GM18858 (cell line): ENCODE data around the gene DDI1.

Experiments used
- ATAC-seq: cut with Tn5 transposase; IDR thresholded peaks from one replicate; pipeline ENCODE4 v1.9.1; 2021; ENCODE audit not compliant: unreplicated experiment

Gene DDI1

DNA sequence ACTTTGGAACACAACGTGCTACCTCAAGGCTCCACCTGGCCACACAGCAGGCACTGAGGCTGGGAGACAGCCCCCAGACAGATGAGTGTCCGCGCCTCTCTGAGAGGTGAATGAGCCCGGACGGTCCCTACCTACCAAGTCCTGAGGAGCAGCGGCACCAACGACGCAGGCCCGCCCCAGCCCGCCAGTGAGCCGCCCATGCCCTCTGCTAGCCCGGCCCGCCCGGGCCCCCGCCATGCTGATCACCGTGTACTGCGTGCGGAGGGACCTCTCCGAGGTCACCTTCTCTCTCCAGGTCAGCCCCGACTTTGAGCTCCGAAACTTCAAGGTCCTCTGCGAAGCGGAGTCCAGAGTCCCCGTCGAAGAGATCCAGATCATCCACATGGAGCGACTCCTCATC is at the start of gene DDI1:
Gene DDI1 (plus strand): TSS at position 53 of the 400 bp plus-strand sequence. CDS start 183 bp downstream, at position 236.
- ATAC-seq = no peak

DNA sequence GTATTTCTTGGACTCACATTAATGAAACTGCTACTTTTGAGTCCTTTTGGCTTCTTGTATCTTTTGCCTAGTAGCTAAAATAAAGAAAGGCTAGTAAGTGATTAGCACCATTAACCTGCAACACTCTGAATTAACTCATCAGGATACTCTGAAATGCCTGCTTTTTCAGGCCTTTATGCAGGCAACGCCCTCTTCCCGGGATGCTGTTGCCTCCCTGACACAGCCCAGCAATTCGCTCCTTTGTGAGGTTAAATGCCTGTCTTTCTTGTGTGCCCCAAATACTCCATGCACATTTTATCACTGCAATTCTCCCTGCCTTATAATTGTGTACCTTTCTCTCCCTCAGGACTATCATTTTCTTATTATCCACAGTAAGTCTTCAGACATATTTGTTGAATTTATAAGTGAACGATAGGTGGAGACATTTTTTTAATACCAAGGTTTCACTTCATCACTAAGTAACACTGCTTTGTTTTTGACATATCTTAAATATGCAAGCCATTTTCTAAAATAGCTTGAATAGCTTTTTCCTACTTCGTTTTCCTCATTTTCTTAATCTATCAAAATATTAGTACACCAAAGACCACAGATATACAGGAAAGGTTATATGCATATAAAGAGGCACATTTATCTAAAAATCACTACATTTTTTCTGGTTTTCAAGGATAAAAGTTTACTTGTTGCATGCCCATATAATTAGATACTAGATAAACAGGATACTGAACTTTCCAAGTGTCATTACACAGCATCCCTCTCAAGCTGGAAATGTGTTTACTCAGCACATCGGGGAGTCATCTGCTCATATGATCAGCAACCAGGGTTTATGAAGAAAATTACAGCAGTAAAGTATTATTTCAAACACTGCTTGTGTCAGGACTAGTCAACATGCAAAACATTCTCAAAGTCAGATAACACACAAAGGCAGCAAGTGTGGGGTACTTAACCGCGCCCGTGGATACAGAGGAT is 48.5 kb upstream of the DDI1 start:
- no peak for ATAC-seq

DNA sequence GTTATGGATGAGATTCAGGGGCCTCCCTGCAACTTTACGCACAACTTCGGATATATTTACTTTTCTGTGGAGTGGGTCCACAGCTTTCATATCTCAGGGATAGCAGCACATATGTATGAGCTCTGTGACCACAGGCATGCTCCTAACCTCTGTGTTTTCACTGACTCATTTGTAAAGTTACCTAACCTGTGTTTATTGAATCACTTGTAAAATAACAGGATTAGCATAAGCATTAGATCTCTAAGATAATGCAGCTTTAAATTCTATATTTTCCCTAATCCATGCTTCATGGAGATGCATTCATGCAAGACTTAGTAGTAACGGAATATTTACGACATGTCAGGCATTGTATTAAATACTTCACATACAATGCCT is 47.9 kb upstream of the DDI1 start:
- no peak for ATAC-seq

DNA sequence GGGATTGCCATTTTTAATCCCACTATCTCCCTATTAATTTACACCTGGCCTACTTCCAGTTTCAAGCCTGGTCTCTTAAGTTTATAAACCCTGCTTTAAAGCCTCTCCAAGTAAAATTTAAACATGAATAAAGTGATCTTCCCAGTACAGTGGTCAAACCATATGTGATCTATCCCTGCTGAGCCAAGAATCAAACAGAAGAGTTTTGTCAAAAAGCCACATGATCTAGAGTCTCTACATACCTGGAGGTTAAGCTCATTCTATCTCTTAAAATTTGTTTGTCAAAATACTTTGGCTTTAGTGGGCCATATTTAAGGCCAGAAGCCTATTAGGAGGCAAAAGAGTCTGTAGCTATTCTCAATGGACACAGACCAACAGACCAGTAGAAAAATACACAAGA is 42.9 kb upstream of the DDI1 start:
- ATAC-seq = no peak

DNA sequence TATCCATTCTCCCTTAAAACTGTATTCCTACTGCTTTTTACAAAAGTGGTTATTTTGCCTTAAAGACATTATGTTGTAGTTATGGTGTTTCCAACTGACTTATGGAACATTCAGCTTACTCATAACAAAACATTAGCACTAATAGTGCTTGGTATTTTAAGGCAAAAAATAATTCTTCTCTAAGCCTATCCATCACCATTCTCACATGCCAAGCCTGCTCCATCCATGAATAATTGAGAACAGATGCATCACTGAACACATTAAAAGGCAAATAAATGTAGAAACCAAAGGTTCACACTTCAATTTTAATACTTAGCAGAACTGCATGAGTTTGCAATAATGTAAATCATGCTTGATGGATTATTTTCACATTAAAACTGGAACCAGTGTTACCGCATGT is 42.3 kb upstream of the DDI1 start:
- ATAC-seq = no peak

DNA sequence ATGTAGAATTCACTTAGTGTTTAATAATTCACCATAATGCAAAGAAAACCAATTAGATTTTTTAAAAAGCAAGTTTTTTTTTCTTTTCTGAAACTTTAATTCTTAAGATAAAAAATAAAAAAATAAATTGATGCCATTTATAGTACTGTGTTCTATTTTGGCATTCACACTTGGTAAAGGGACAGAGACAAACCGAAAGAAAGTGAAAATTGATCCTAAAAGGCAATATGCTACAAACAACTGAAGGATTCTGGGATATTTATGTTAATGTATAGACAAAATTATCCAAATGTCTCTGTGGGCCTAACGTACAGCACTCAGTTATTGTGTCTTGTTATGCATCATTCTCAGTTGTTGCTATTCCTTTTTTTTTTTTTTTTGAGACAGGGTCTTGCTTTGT is 41.9 kb upstream of the DDI1 start:
- ATAC-seq = no peak

DNA sequence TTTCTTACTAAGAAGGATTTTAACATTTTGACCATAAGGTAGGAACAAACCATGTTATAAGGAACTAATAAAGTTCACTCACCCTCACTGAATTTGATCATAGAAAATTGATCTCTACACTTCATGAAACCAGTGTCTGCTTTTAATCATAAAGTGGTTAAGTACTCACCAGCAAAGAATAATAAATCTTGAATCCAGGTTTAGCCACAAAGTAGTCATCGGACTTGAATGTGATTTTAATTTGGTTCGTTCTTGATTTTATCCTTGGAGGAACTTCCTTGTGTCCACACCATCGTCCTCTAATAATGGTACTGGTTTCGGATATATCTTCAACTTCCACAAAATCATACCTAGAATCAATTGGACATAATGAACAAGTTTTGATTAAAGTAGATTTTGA is 40.5 kb upstream of the DDI1 start:
- no peak for ATAC-seq

DNA sequence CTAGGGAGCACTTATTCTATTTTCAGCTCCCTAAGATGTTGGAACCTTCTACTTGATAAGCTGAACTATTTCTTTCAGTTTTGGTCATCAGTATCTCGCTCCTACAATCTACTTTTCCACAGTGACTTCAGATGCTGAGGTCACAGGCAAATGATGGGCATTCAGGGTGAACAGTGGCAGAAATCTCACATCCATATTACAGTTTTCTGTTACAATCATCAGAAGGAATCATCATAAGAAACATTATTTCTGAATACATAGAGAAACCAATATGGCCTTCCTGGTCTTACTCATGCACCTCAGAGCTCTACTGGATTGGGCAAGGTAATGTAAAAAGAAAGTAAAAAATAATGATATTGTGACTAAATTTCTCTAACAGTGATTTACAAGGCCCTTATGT is 39.4 kb upstream of the DDI1 start:
- ATAC-seq = peak; percentile 87

DNA sequence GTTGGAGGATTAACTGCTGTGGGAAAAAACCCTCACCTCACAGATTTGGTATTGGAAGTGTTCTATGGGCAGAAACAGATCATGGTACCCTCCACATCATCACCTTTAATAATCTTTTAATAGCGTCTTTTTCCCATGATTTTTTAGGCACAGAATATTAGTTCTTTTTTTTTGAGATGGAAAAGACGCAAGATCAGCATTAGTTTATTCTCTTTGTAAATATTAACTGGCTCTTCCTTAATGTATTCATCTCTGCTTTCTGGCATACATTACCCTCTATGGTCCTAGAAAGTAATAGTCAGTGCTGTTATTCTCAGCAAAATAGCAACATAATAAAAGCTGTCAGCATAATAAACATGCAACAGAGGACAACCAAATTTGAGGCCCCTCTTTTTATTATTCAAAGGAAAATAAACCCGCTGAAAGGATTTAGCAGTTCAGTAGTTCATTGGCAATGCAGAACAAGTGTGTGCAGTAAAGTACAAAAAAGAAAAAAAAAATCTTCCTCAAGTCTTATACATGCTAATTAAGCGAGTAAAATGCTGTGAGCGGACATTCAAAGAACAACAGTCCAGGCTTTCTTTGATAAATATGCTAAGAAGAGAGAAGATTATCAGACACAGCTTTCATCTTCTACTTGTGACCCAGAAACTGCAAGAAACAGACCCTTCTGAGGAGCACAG is 37.5 kb upstream of the DDI1 start:
- ATAC-seq = no peak

DNA sequence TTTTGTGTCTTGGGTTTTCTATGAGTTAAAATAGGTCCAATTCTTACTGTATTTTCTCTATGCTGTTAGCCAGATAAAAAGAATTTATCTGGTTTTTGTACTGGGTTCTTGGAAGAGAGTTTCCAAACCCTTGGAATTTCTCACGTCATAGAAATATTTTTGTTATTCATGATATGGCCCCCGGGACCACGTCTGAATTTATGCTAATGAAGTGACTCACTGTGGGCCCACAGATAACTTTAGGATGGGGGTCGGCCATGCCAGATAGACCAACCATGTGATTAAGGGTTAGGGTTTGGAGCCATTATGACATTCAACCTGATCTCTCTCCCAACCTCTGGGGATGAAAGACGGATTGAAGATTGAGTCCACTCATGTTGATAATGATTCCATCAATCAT is 35.6 kb upstream of the DDI1 start:
- ATAC-seq = no peak

DNA sequence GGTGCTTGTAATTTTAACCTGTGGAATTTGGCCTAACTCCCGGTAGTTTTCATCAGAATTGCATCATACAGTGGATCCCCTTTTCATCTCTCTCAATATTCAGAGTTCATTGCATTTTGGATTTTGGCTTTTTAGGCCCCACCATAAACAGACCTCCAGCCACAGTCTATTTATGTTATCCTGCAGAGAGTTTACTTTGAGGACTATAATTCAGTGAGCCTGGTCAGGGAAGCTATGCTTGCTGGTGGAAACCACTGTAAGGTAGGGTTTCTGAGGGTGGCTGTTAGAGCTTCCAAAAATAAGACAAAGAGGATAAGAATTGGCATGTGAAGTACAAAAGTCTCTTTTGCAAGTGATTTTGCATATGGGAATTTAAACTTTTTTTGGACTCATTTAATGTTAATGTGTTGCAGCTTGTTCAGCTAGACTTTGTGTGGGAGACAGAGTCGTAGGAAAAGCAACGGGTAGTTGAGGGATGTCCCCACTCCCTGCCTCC is 34.8 kb upstream of the DDI1 start:
- no peak for ATAC-seq

DNA sequence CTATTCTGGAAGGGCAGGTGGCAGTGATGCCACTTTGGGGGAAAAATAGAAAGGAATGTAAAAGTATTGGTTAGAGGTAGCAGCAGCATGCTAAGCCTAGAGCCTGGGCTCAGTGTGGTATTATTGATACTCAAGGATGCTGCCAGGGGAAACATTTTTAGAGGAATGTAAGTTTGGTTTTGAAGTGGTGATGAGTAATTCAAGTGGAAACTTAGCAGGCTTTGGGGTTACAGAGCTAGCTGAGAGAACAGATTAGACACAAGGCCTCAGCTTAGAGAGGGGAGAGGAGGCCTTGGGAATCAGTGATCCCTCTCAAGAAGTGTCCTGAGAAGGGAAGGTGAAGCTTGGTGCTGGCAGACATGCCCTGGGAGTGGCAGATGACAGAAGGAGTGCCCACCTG is 32.9 kb upstream of the DDI1 start:
- no peak for ATAC-seq

DNA sequence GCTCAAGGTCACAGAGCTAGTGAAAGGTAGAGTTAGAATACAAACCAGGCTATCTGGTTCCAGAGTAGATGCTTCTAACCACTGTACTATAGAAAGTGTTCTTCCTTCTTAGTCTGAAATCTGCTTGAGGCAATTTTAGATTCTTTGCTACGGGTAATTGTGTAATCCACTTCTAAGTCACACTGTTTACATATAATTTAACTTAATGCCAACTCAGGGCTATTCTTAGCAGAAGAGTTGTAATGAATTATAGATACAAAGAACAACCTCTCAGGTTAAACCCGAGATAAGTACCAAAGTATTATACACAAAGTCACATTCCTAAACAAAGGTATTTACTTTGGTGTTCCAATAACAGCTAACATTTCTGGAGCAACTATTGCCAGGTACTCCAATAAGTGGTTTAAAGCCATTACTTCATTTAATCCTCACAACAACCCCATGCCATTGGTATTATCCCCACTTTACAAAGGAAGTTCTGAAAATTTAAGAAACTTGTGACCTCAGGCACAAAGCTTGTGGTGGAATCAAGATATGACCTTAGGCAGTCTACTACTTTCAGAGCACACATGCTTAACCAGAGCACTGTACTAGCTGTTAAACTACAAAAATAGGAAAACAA is 31.1 kb upstream of the DDI1 start:
- ATAC-seq = no peak

DNA sequence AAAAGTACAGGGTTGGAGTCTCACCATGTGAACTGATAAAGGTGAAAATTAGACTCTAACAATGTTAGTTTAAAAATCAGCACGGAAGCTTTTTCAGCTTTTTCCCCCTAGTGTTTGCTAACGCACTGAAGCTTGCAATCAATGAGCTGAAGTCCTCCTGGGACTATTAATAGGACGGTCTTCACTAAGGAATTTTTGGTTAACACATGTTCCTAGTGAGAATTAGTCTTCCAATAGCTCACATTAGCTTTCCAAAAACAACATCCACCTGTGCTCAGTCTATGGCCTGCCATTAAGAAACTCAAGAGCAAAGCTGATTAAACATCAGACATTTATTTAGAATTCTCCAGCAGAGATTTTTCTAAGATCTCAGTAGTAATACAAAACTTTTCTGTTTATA is 26.7 kb upstream of the DDI1 start:
- no peak for ATAC-seq

DNA sequence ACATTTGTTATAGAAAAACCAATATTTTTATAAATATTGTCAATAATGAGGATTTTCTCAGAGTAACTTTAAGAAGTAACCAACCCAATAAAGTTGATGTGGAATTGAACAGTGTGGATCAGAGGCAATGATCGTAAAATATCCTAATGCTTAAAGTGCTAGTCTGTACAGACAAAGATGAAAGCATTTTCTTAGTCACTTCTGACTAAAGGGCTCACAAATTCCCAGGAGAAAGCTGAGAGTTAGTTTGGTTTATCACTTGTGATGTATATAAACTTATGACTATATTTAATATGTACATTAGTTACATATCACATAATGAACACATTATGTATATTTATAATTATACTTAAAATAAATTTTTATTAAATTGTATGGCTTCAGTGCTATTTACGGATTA is 25.4 kb upstream of the DDI1 start:
- ATAC-seq = no peak

DNA sequence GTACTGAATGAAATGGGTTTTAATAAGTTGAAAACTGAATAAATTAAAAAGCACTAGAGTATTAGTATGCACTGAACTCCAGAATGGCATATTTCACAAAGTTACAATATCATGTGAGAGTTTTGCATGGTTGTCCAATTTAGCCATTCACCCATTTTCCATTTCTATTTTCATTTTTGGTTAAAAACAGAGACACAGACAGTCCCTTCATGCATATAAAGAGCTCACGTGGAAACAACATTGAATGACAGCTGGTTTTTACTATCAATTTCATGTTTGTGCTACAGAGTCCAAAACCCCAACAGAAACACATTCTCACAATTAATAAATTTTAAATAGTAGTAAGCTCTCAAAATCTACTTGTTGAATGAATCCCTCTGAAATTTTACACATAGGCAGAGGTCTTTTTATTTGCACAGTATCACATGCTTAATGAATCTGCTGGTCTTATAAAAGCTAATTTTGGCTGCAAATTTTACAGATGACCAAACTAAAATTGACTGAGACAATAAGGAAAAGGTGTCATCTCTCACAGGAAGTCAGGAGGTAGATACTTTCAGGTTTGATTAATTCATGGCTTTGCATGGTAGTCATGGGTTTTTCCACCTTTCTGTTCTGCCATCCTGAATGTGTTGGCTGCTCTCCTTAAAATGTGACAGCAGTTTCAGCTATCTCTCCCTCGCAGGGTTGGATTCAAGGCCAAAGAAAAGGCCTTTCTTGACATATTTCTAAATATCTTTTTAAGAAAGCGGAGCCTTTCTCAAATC is 20.6 kb upstream of the DDI1 start:
- peak; percentile 90 for ATAC-seq

DNA sequence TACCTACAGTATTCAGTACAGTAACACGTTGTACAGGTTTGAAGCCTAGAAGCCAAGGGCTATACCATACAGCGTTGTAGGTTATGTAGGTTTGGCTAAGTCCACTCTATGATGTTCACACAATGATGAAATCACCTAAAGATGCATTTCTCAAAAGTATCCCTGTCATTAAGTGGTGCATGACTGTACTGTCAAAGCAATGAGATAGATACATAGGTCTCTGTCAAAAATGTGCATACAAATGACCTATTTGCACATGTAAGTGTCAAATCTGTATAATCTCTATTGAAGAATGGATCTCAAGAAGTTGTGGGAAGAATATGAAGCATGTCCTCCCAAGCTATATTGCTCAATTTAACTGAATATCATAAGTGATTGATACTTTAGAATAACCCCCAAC is 11.9 kb upstream of the DDI1 start:
- no peak for ATAC-seq

DNA sequence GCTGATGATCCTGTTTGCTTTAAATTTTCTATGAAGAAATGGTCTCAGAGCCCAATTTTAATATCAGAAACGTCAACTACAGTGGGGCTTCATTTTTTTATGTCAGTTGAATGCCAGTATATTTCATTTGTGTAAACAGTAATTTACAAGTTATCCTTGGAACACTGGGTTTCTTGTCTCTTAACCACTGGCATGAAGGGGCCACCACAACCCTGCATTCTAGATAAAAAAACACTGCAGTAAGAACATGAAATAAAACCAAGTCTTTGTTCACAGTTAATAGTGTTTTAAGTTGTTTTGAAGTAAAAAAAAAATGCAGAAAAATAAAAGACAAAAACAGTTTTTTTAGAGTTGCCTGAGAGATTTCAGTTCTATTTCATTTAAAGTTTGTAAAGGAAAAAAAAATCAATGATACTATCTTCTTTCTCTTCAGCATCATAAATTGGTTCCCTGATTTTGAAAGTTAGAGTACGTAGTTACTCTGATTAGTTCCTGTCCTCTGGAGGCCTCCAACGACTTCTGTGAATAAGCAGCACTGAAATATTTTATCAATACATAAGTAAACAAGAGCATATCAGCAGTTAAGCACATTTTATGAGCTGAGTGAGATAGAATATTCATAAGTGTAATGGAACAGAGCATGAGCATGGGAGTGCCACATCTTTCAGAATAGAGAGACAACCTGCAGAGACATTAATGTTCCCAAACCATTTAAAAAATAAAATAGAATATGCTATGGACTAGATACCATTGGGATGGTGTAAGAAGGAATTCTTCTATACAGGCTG is 7.8 kb upstream of the DDI1 start:
- ATAC-seq = no peak

DNA sequence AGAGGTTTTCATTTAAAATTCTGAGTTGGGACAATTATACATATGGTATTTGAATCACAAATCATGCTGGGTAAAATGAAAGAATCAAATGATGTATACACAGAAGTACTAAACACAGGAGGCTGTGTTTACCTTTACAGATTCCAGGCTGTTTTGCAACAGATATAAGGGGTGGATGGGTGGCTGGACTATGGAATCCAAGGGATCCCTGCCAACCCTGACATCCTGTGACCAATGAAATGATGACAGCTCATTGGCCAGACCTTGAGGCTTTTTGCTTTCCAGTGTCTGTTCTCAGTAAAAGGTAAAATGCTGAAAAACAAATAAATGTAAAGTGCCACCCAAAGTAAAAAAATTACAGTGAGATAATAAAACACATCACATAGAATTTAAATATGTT is 3.3 kb upstream of the DDI1 start:
- ATAC-seq = no peak

DNA sequence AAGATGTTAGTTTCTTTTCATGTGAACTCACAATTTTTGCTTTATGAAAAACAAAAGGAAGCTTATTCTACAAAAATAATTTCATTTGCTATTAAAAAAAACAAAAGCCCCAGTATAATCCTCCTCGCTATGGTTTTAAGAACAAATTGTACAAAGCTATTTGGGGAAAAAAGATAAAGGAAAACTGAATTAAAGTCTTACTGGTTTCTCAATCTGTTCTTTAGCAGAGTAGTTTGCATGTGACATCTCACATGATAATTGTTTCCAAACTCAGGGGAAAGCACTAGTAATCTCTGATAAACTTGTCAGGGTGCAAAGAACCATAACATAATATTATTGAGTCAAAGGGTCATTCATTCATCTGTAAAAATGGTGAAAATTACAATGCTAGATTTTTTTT is 2.9 kb upstream of the DDI1 start:
- no peak for ATAC-seq
